ENCODE measurements around the gene MGLL.
"Not testable (repeated sequence)": the region's sequence is repeated elsewhere in the genome, so short reads cannot be mapped to it uniquely, and the experiment has no call there.

MGLL gene

DNA sequence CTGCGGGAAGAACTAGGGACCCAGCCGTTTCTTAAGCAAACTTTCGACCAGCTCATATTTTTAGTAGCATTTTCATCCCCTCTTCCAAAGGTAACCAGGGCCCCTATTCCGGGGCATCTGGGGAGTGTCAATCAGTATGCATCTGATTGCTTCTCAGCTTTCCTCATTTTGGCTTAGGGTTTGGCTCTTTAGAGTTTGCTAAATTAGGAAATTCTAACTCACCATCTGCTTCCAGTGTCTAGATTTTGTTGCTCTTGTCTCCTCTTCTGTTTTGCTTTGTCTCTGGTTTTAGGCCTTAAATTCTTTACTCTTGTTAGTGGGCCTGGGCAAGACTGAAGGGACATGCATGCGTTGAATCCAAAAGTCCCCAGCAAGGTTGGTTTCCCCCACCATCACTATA, 159.2 kb downstream of the MGLL start:
- in situ Hi-C loops (cut with MboI; ENCODE audit: low sequenced_read_pairs), result no loop called here

DNA sequence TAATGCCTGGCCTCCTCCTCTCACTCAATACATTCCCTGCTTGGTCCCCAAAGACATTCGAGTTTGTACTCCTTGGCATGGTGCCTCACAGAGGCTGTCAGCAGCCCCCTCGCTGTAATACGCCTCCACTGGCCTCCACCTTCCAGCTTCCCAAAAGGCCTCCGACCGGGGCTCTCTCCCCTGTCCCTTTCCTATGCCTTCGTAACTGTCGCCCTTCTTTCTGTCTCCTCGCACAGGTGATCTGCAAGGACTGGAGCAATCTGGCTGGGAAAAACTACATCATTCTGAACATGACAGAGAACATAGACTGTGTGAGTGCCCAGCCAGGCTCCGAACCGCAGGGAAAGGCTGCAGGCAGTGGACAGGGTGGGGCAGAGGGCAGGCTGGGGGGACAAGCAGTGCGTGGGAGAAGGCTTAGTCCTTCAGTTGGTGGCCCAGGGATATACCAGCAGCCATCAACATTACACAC, 160.3 kb downstream of the MGLL start:
- in situ Hi-C loops (cut with MboI; ENCODE audit: low sequenced_read_pairs), result no loop called here

- in situ Hi-C loops (cut with MboI; ENCODE audit: low sequenced_read_pairs), result no loop called here
These were observed 160.7 kb downstream of the MGLL start for GRCh38 chr3:127661600-127661999.

DNA sequence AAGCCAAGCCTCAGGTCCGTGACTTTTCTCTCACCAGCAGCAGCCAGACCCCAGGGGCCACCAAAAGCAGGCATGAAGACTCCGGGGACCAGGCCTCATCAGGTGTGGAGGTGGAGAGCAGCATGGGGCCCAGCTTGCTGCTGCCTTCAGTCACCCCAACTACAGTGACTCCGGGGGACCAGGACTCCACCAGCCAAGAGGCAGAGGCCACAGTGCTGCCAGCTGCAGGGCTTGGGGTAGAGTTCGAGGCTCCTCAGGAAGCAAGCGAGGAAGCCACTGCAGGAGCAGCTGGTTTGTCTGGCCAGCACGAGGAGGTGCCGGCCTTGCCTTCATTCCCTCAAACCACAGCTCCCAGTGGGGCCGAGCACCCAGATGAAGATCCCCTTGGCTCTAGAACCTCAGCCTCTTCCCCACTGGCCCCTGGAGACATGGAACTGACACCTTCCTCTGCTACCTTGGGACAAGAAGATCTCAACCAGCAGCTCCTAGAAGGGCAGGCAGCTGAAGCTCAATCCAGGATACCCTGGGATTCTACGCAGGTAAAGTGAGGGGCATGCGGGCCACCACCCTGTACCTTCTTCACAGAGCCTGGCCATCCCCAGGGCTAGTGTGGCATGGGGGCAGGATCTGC, 161.6 kb downstream of the MGLL start:
- in situ Hi-C loops (cut with MboI; ENCODE audit: low sequenced_read_pairs), result no loop called here

DNA sequence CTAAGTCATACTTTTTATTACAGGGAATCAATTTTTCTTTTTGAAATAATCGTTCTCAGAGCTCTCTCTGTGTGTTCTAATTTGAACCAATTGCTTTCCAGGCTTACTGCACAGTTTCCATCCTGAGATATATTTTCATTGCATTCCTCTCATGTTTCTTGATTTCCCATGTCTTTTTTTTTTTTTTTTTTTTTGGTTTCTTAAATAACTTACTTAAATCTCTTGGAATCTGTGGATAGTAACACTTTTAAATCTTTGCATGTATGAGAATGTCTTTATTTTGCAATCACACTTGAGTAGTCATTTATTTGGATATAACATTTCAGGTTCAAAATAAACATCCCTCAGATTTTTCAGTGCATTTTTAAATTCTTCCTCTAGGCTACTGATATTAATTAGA, 164.1 kb downstream of the MGLL start:
- in situ Hi-C loops (cut with MboI; ENCODE audit: low sequenced_read_pairs), result no loop called here

DNA sequence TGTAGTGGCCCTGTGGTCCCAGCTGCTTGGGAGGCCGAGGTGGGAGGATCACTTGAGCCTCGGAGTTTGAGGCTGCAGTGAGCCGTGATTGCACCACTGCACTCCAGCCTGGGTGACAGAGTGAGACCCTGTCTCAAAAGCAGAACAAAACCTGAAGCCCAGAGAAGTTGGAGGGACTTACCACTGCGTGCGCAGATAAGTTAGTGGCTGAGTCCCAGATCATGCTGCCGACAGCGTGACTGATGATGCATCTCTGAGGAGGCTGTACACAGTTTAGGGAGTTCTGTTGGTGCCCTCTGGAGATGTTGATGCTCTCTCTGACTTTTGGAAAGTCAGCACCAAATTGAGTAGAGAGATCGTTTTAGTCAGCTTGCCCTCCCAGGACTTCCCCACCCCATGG, 165.4 kb downstream of the MGLL start:
- in situ Hi-C loops (cut with MboI; ENCODE audit: low sequenced_read_pairs), result no loop called here

DNA sequence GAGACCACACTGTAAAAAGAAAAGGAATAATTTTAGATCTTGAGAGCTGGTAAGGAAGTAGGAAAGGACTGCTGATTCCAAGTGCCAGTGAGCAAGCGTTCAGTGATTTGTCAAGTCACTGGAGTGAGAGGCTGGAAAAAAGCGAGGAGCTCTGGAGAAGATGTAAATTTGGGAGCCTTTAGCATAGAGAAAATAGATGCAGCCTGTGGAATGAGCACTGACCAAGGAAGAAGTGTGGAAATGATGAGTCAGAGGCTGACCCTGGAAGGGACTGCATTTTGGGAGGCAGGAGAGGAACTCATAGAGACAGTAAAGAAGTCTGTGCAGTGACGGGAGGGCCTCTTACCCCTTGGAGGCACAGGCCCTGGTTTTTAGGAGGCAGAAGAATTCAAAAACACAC, 166.7 kb downstream of the MGLL start:
- in situ Hi-C loops (cut with MboI; ENCODE audit: low sequenced_read_pairs), result no loop called here

- in situ Hi-C loops (cut with MboI; ENCODE audit: low sequenced_read_pairs), result not testable (repeated sequence)
These were observed 167.3 kb downstream of the MGLL start for GRCh38 chr3:127654993-127655392.

- in situ Hi-C loops (cut with MboI; ENCODE audit: low sequenced_read_pairs), result no loop called here
These were observed 167.9 kb downstream of the MGLL start for GRCh38 chr3:127654374-127654773.

DNA sequence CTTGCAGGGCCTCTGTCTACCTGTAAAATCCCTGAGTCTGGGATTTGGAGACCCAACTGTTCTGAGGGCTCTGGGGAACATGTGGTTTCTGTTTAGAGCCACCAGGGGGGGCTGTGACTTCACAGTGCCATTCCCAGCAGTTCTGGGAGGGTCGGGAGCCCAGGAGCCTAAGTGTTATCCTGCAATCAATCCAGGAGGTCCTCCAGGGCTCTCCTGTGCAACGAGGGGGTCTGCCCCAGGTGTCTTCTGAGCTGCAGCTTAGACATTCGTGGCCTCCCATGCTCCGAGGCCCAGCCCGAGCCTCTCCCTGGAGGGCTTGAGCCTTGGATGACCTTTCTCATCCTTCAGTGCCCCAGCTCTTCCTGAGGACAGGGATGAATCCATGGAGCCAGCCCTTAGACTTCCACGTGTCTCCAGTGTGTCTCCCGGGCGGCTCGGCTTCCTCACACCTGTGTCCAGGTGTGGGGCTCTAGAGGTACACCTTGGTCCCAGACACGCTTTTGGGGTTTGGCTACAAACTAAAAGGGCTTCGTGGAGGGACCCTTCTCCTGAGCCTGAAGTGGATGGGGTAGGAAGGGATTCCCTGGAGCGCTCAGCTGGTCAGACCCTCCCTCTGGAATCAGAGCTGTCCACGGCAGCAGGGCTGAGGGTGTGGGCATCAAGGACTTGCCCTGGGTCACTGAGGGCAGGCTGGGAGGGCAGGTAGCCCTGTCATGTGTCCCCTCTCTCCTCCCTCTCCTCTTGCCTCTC, 169.9 kb downstream of the MGLL start:
- in situ Hi-C loops (cut with MboI; ENCODE audit: low sequenced_read_pairs), result no loop called here

GRCh38 chr3:127651516-127652172, 170.7 kb downstream of the MGLL start:
- in situ Hi-C loops (cut with MboI; ENCODE audit: low sequenced_read_pairs), result no loop called here

- in situ Hi-C loops (cut with MboI; ENCODE audit: low sequenced_read_pairs), result no loop called here
These were observed 172.1 kb downstream of the MGLL start for GRCh38 chr3:127650236-127650635.

DNA sequence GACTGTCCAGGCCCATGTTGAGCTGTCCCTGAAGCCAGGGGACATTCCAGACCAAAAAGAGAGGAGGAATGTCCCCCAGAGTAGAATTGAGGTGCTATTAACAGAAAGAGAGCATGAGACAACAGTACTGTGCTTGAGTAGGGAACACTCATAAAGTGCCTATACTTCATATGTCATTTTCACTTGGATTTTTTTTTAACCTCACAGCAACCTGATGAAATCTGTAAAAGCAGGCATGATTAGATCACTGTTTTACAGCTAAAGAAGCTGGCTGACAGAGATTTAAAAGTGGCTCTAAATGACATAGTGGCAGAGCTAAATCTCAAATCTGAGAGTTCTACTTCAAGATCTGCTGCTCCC, 174.5 kb downstream of the MGLL start:
- in situ Hi-C loops (cut with MboI; ENCODE audit: low sequenced_read_pairs), result no loop called here

- in situ Hi-C loops (cut with MboI; ENCODE audit: low sequenced_read_pairs), result no loop called here
These were observed 175.0 kb downstream of the MGLL start for GRCh38 chr3:127647166-127647844.

GRCh38 chr3:127646501-127647046, 175.7 kb downstream of the MGLL start:
- in situ Hi-C loops (cut with MboI; ENCODE audit: low sequenced_read_pairs), result no loop called here

GRCh38 chr3:127645371-127646015, 176.8 kb downstream of the MGLL start:
- in situ Hi-C loops (cut with MboI; ENCODE audit: low sequenced_read_pairs), result no loop called here

GRCh38 chr3:127644641-127645370, 177.5 kb downstream of the MGLL start:
- in situ Hi-C loops (cut with MboI; ENCODE audit: low sequenced_read_pairs), result no loop called here

DNA sequence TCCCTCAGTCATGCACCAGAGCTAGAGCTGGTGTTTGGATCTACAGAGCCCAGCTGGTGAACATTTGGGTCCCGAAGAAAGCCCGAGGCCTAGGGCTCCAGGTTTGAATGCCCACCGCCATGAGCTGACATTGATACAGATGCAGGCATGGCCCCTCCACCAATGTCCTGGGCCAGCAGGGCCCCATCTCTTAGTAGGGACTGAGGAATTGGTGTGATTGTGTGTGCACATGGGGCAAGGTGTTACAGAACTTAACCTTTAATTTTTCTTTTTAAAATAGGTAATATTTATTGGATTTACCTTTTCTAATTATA, 182.3 kb downstream of the MGLL start:
- in situ Hi-C loops (cut with MboI; ENCODE audit: low sequenced_read_pairs), result no loop called here

GRCh38 chr3:127639173-127640041, 182.9 kb downstream of the MGLL start:
- in situ Hi-C loops (cut with MboI; ENCODE audit: low sequenced_read_pairs), result no loop called here
